KMS-11 (cell line): Measurements from ENCODE around the gene ARHGEF28.

ENCODE experiments used
- H2AFZ ChIP-seq: fragments of 200-600 bp; sonication (generic); 2 replicates; pipeline ENCODE4 v1.6.1; 2016; ENCODE audit warnings: antibody characterized with exemption, mixed run types, low read depth
- H3K27ac ChIP-seq: fragments of 200-600 bp; sonication (generic); 2 replicates; pipeline ENCODE4 v1.6.1; 2016; ENCODE audit warnings: mild to moderate bottlenecking, mixed run types
- H3K27me3 ChIP-seq: fragments of 200-600 bp; sonication (generic); 2 replicates; pipeline ENCODE4 v1.6.1; 2017; ENCODE audit warnings: mild to moderate bottlenecking, low read depth, mixed run types, moderate library complexity; ENCODE audit not compliant: insufficient read depth
- H3K36me3 ChIP-seq: fragments of 200-600 bp; sonication (generic); 2 replicates; pipeline ENCODE4 v1.6.1; 2017; ENCODE audit warnings: mild to moderate bottlenecking, mixed run types; ENCODE audit not compliant: insufficient read depth
- H3K4me1 ChIP-seq: fragments of 200-600 bp; sonication (generic); 2 replicates; pipeline ENCODE4 v1.6.1; 2016; ENCODE audit warnings: mild to moderate bottlenecking, low read depth, mixed run types; ENCODE audit not compliant: poor library complexity, severe bottlenecking
- H3K4me2 ChIP-seq: fragments of 200-600 bp; sonication (generic); 2 replicates; pipeline ENCODE4 v1.7.0; 2016; ENCODE audit warnings: mild to moderate bottlenecking, mixed run types
- H3K4me3 ChIP-seq: fragments of 200-600 bp; sonication (generic); IDR thresholded peaks from 2 replicates; pipeline ENCODE4 v1.6.1; 2017; ENCODE audit warnings: low read depth, low read length, mixed read lengths; ENCODE audit not compliant: insufficient read depth
- H3K79me2 ChIP-seq: fragments of 200-600 bp; sonication (generic); 2 replicates; pipeline ENCODE4 v1.6.1; 2016; ENCODE audit warnings: low read depth, mixed run types; ENCODE audit not compliant: insufficient read depth
- H3K9ac ChIP-seq: fragments of 200-600 bp; sonication (generic); 2 replicates; pipeline ENCODE4 v1.6.1; 2016; ENCODE audit warnings: mild to moderate bottlenecking, mixed run types
- H4K20me1 ChIP-seq: fragments of 200-600 bp; sonication (generic); 2 replicates; pipeline ENCODE4 v1.6.1; 2016; ENCODE audit warnings: mild to moderate bottlenecking, mixed run types; ENCODE audit not compliant: insufficient read depth
- TF ChIP-seq, protein P1 (sequence below): fragments of 200-600 bp; sonication (generic); conservative IDR thresholded peaks from 2 replicates; pipeline ENCODE4 v1.6.1; 2017; ENCODE audit warnings: low read depth, mild to moderate bottlenecking, antibody characterized with exemption, low read length, moderate library complexity, mixed read lengths

The ARHGEF28 gene

GRCh38 chr5:73821003-73821402, 195.0 kb downstream of the ARHGEF28 start:
- Histone ChIP-seq H3K9ac (no peak overlapping the region), H3K4me2 (no peak overlapping the region), H3K36me3 (no peaks in the 10 kb centered on the region), H3K4me3 (no peak overlapping the region), H3K27ac (no peak overlapping the region), H3K27me3 (no peaks in the 10 kb centered on the region), H3K79me2 (no peaks in the 10 kb centered on the region), H3K4me1 (no peaks in the 10 kb centered on the region), H4K20me1 (no peaks in the 10 kb centered on the region), H2AFZ (no peak overlapping the region)
- TF ChIP-seq, protein P1, sequence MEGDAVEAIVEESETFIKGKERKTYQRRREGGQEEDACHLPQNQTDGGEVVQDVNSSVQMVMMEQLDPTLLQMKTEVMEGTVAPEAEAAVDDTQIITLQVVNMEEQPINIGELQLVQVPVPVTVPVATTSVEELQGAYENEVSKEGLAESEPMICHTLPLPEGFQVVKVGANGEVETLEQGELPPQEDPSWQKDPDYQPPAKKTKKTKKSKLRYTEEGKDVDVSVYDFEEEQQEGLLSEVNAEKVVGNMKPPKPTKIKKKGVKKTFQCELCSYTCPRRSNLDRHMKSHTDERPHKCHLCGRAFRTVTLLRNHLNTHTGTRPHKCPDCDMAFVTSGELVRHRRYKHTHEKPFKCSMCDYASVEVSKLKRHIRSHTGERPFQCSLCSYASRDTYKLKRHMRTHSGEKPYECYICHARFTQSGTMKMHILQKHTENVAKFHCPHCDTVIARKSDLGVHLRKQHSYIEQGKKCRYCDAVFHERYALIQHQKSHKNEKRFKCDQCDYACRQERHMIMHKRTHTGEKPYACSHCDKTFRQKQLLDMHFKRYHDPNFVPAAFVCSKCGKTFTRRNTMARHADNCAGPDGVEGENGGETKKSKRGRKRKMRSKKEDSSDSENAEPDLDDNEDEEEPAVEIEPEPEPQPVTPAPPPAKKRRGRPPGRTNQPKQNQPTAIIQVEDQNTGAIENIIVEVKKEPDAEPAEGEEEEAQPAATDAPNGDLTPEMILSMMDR: no peak

- Histone ChIP-seq H3K36me3 (no peaks in the 10 kb centered on the region), H3K9ac (no peak overlapping the region), H3K4me1 (no peaks in the 10 kb centered on the region), H3K4me3 (no peak overlapping the region), H4K20me1 (no peaks in the 10 kb centered on the region), H3K4me2 (no peak overlapping the region), H3K27ac (no peak overlapping the region), H3K27me3 (no peaks in the 10 kb centered on the region), H3K79me2 (no peaks in the 10 kb centered on the region), H2AFZ (no peak overlapping the region)
- TF ChIP-seq, protein P1: no peak
These were observed 196.4 kb downstream of the ARHGEF28 start for GRCh38 chr5:73822278-73822988.

DNA sequence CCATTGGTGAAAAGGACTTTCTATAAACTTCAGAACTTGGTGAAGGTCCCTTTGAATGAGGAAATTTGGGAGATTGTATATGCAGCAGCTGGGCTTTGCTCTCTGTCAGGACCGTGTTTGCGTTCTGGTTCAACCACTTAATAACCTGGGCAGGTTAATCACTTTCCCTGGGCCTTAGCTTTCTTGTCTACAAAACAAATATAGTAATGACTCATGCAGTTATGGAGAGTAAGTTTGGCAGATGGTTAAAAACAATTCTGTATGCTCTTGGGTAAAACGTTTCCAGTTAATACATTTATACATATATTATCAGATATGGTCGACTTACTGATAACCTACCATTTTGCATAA, 197.0 kb downstream of the ARHGEF28 start:
- TF ChIP-seq, protein P1: no peak
- Histone ChIP-seq H2AFZ (no peak overlapping the region), H3K4me1 (no peaks in the 10 kb centered on the region), H4K20me1 (no peaks in the 10 kb centered on the region), H3K79me2 (no peaks in the 10 kb centered on the region), H3K27me3 (no peaks in the 10 kb centered on the region), H3K4me3 (no peak overlapping the region), H3K4me2 (no peak overlapping the region), H3K36me3 (no peaks in the 10 kb centered on the region), H3K27ac (no peak overlapping the region), H3K9ac (no peak overlapping the region)

DNA sequence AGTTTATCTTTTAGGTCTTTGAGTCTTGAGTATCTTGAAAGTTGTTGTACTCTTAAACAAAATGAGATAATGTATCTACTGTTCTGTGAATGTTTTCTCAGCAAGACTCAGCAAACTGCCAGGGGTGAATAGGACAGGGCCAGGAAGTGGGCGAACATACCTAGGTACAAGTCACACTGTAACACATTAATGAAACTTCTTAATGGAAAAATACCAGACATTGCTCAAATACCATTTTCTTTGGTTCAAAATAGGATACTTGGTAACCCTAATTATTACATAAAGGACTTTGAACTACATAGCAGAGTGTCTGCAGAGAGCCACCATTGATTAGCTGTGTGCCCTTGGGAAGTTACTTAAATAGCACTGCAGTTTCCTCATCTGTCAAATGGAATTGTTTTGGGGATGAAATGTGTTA, 197.5 kb downstream of the ARHGEF28 start:
- TF ChIP-seq, protein P1: no peak
- no peaks in the 10 kb centered on the region for H3K36me3 ChIP-seq
- H3K79me2 ChIP-seq: no peaks in the 10 kb centered on the region
- no peak overlapping the region for H3K4me2 ChIP-seq
- no peaks in the 10 kb centered on the region for H3K27me3 ChIP-seq
- no peak overlapping the region for H2AFZ ChIP-seq
- no peak overlapping the region for H3K4me3 ChIP-seq
- H3K4me1 ChIP-seq: no peaks in the 10 kb centered on the region
- no peak overlapping the region for H3K9ac ChIP-seq
- H3K27ac ChIP-seq: no peak overlapping the region
- no peaks in the 10 kb centered on the region for H4K20me1 ChIP-seq
